ENCODE measurements around the gene MYMK.

DNA sequence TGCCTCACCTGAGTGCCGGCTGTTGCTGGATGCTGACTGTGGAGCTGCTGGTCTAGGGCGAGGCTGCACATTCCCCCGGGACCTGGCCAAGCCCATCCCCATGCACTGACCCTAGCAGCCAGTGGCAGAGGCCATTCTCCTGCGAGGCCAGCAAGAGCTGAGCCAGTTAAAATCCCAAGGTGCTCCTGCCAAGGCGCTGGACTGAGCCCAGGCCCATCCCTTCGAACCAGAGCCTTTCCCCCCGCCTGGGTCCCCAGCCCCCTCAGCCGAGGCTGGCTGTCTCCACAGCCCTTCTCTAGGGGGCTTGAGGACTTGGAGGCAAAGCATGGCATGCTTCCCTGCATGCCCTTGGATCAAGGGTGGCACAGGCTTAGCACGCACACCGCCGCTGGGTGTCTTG is 11.3 kb upstream of the MYMK start:
- TF ChIP-seq CTCF (IDR thresholded peaks at IDR 0.05): no peak
- no peak for TF ChIP-seq POLR2A (IDR thresholded peaks at IDR 0.05)
